TTC549 (cell line): ENCODE measurements around the gene NIT1.
"Not testable (repeated sequence)": the region's sequence is repeated elsewhere in the genome, so short reads cannot be mapped to it uniquely, and the experiment has no call there.

Experiments
- FAIRE-seq: peaks from 2 replicates; lab custom pipeline; 2012; peaks lifted over from hg19 to GRCh38; lab: Jason Lieb, UNC

Gene NIT1

GRCh38 chr1:161115132-161115711 lies 2.7 kb upstream of the NIT1 start:
- FAIRE-seq, result no peak

DNA sequence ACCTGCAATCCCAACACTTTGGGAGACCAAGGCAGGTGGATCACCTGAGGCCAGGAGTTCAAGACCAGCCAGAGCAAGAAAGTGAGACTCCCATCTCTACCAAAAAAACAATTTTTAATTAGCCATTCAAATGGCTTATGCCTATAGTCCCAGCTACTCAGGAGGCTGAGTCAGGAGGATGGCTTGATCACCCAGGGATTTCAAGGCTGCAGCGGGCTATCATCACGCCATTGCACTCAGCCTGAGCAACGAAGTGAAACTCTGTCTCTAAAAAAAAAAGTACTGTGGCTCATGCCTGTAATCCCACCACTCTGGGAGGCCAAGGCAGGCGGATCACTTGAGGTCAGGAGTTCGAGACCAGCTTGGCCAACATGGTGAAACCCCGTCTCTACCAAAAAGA lies 1.9 kb upstream of the NIT1 start:
- not testable (repeated sequence) for FAIRE-seq

DNA sequence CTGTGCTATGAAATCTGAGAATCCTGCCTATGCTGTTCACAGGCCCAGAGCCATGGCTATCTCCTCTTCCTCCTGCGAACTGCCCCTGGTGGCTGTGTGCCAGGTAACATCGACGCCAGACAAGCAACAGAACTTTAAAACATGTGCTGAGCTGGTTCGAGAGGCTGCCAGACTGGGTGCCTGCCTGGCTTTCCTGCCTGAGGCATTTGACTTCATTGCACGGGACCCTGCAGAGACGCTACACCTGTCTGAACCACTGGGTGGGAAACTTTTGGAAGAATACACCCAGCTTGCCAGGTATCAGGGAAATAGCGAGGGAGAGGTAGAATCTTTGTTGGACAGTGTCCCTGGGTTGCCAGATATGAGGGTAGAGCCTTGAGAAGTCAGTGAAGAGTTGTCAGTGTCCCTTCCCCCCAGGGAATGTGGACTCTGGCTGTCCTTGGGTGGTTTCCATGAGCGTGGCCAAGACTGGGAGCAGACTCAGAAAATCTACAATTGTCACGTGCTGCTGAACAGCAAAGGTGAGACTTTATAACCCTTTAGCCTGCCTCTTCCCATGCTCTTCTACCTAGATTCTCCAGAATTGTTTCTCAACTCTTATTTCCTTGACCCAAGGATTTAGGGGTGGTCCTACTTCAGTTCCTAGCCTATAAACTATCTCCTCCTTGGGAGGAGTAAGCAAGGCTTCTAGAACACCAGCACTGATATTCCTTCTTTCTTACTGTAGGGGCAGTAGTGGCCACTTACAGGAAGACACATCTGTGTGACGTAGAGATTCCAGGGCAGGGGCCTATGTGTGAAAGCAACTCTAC lies 1.4 kb downstream of the NIT1 start:
- peak; percentile 92 for FAIRE-seq

- no peak for FAIRE-seq
These were observed 3.2 kb downstream of the NIT1 start for GRCh38 chr1:161121042-161121650.

- no peak for FAIRE-seq
These were observed 3.9 kb downstream of the NIT1 start for GRCh38 chr1:161121834-161122233.

GRCh38 chr1:161122967-161123366 lies 5.1 kb downstream of the NIT1 start:
- no peak for FAIRE-seq

- no peak for FAIRE-seq
These were observed 9.7 kb downstream of the NIT1 start for GRCh38 chr1:161127649-161128048.

DNA sequence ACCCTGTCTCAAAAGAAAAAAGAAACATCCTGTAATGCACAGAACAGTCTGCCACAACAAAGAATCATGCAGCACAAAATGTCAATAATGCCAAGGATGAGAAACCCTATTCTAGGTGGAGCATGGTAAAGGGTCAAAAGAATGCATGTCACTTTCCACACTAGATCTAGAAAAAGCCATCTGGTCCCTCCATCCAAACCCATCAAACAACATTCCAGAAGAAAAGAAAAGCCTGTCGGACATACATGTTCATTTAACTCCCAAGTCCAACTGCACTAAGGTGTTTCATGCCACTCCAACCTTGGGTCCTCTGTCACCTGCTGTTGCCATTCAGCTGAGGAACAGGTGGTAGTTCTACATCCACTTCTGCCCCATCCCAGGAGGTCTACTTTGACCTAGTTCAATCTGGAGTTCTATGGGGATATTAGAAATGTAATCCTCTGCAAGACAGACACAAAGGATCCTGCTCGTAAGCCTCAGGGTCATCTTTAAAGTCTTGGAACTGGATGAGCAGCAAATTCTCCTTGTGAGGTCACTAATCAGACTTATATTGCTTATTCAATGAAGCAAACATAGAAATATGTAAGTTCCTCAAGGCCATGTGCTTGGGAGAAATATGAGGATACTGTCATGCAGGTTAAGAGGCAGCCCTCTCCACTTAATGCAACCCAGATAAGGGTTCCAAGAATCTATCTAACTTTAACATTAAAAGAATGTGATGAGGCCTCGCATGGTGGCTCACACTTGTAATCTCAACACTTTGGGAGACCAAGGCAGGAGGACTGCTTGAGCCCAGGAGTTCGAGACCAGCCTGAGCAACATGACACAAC lies 10.9 kb downstream of the NIT1 start:
- FAIRE-seq, result no peak

- FAIRE-seq, result no peak
These were observed 12.4 kb downstream of the NIT1 start for GRCh38 chr1:161130266-161130665.

GRCh38 chr1:161131523-161132409 lies 13.9 kb downstream of the NIT1 start:
- no peak for FAIRE-seq

GRCh38 chr1:161132410-161133219 lies 14.7 kb downstream of the NIT1 start, which contains the start of gene DEDD:
DEDD (minus strand) TSS chr1:161132667; CDS start chr1:161124462, 8,205 bp downstream.
- FAIRE-seq, result peak; percentile 96

DNA sequence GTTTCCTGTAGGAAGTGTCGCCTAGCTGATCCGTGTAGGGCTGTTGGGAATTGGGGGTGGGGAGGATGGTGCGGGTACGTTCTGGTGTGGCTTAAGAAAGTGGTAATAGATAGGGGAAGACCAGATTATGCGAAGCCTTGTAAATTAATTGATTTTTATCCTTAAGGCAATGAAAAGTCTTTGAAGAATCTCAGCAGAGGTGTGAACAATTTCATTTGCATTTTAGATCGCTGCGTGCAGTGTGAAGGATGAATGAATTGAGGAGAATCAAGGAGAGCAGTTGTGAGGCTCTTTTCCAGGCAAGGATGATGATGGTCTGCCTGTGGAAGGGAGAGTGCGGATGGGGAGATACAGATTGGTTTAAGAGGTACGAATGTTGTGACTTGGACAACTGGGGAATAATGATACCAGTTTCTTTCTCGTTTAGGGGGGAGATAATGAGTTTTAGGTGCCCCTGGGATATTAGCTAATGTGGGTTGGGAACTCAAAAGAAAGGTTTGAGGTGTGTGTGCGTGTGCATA lies 15.4 kb downstream of the NIT1 start:
- no peak for FAIRE-seq

GRCh38 chr1:161137881-161138280 lies 20.0 kb downstream of the NIT1 start:
- no peak for FAIRE-seq

DNA sequence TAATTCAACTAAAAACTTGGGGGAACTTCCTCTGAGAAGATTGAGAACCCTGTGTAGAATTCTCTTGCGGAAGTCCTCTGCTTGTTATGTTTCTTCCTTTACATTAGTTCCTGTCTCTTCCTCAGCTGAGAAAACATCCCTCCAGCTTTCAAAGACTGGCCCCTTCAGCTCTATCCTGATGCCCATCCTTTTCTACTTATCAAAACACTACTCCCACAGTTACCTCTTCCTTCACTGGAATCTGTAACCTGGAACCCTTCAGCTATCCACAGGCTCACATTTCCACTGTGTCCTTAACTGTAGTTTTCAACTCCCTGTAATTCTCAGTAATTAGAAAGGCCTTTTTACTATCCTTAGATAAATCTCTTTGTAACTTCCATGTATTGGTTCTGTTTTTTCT lies 20.5 kb downstream of the NIT1 start:
- no peak for FAIRE-seq

DNA sequence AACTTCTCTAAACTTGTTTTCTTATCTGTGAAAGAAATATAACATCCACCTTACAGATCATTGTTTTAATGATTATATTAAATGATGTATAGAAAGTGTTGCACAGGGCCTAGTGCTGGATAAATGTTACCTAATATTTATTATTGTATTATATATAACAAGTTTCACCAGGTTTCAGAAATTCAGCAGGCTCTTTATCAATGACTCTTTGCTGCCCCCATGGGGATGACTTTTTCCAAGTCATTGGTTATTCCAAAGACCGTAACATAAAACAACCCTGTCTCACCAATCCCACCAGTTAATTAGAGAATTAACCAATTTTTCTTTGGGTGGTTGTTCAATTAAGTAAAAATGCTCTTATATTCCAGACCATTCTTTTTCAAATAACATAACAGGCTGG lies 21.9 kb downstream of the NIT1 start:
- peak; percentile 93 for FAIRE-seq

DNA sequence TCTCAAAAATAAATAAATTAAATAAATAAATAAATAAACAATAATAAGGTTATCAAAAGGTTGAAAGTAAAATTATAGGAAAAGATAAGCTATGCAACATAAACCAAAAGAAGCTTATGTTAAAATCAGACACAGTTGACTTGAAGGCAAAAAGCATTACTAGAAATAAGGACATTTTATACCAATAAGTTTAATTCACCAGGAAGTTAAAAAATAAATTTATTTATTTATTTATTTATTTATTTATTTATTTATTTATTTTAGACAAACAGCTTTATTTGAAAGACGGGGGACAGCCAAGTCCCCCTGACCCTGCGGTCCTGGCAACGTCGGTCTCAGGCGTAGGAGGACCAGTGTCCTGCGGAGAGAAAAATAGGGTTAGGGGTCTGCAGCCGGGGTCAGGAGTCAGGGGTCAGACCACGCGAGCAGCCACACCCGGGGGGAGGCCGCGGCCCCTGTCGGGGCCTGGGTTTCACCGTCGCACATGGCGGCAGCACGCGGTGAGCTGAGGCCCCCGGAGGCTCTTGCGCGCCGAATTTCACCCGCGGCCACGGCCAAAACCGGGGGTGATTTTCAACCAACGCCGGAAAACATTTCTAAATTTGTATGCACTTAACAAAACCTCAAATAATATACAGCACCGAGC lies 23.0 kb downstream of the NIT1 start:
- FAIRE-seq, result peak; percentile 7

GRCh38 chr1:161145832-161146231 lies 27.9 kb downstream of the NIT1 start:
- FAIRE-seq, result no peak

GRCh38 chr1:161153176-161153575 lies 35.3 kb downstream of the NIT1 start:
- FAIRE-seq, result no peak

DNA sequence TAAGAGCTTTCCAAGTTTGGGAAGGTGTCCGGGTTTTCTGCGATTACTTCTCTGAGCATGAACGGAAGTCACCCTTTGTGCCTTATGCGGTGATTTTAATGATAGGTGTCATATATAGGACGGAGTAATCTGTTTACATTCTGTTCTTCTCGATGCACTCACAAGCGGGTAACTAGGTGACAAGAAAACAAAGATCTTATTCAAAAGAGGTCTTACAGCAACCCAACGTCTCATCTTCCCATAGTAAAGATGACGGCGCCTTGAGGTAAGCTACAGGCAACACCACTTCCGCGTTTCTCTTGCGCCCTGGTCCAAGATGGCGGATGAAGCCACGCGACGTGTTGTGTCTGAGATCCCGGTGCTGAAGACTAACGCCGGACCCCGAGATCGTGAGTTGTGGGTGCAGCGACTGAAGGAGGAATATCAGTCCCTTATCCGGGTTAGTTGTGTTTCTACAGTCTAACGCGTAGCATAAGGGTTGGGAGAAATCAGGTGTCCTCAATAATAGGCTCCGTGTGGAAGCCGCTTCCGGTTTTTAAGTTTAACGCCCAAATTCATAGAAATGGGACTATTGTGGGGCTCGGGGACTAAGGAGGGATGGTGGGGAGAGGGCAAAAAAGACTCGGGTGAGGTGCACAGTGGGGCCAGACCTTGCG lies 35.9 kb downstream of the NIT1 start, which contains the start of gene UFC1:
Gene UFC1 (plus strand): TSS at position 297 of the 656 bp plus-strand sequence. CDS start 20 bp downstream, at position 317.
- peak; percentile 85 for FAIRE-seq
